Activated gamma-delta T cell (primary cell): Measurements from ENCODE around the gene CTU2.

Experiments
- DNase-seq: peaks from one replicate; lab custom pipeline; 2025; lab: John Stamatoyannopoulos, UW

The CTU2 gene

DNA sequence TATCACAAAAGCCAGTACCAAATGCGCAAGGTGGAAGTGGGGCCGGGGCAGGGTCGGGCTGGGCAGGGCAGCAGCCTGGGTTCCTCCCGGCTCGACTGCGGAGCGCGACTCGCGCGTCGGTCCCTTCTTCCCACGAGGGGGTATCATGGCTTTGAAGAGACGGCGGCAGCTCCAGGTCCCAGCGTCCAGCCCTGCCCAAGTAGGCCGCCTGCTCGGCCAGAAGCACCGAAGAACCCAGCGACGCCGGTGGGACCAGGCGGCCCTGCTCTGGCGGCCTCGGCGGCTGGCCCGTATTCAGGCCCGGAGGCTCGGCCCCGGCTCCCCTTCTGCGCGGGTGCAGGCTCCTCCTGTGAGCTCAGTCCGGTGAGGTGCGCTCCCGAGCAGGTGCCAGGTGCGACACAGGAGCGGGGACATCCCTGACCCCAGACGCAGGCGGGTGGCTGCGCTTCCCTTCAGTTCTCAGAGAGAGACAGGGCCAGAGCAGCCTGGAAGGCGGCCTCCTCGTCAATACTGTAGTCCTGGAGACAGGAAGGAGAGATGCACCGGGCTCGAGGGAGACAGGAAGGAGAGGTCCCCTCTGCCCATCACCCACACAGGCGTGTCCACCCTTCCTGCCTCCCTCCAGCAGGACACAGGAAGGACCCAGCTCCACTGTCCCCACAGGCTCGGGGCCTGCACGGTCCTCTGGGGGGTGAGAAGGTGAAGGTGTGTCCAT, 9.0 kb upstream of the CTU2 start:
- no peak for DNase-seq

DNA sequence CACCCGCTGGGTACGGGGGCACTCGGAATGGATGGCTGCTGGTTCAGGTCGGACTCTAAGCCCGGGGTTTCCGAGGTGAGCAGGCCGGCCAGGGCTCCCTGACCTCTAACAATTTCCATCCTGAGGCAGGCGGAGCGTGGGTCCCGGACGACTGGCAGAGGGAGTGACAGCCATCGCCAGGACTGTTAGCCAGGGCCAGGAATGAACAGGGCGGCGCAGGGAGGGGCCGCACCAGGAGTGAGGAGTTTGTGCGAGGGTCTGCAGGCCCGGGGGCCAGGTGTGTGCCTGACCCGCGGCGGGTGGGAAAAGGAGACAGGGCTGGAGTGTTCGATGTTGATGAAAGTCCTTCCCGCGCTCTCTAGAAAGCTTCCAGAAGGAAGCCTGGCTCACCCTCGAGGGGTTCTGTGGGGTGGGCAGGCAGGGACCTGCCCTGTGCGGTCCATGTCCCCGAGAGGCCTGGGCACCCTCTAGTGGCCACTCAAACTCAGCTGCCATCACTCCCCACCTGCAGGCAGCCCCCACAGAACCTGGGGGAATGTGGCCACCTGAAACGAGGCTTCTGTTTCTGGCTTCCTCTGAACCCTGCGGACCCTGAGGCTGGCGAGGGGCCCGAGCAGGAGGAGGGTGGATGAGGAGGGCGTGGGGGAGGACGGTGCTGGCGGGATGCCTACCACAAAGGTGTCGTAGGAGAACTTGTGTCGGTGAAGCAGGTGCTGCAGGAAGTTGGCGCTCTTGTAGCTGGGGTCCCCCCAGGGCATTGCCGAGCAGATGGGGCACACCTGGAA, 8.3 kb upstream of the CTU2 start:
- no peak for DNase-seq

DNA sequence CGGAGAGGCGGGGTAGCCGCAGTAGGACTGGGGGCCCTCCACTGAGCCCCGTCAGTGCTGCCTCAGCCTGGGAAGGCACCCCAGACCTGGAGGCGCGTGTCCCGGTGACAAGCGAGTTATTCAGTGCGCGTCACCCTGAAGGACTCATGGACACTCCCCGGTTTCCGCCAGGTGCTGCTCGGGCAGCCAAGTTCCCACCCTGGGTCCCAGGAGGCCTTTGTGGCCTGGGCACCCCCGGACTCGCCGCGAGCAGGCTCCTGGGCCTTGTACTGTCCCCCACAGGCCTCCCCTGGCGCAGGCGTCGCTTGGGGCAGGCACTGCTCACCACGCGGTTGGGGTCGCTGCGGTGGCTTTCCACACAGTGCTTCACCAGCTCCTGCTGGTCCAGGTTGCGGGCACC, 7.7 kb upstream of the CTU2 start:
- no peak for DNase-seq

GRCh38 chr16:88699180-88699579, 7.1 kb upstream of the CTU2 start:
- DNase-seq, result no peak

- DNase-seq, result no peak
Observed at GRCh38 chr16:88700322-88700635, 6.0 kb upstream of the CTU2 start.

DNA sequence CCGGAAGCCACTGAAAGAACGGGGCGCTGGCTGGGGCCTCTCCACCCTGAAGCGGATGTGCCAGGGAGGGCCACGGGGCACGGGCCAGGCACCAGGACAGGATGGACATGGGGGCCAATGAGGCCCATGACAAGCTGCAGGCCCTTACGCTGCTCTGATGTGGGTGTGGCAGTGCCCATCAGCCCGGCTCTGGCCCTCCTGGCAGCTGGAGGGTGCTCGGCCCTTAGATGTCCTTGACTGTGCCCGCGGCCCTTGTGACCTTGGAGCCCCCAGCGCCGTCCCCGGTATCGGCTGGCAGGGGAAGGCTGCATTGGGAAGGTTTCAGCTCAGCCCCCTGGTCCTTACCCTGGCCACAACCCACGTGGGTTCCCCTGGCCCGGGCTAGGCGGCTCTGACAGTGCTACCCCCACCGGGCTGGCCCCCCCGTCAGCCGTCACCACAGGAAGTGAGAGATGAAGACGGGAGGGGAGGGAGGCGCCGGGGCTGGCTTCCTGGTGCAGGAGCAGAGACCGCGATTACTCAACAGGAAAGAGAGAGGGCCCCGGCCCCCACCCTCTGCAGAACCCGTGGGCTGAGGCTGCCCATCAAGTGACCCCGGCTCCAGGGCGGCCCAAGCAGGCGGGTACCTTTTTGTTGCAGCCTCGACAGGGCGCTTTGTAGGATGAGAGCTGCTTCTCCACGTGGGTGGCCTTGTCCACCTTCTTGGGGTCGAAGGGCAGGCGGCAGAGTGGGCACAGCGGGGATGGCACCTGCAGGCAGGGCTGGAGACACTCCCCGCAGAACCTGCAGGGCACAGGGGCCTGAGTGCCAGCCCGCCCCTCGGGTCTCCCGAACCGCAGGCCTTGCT, 5.4 kb upstream of the CTU2 start:
- peak; percentile 95 for DNase-seq

DNA sequence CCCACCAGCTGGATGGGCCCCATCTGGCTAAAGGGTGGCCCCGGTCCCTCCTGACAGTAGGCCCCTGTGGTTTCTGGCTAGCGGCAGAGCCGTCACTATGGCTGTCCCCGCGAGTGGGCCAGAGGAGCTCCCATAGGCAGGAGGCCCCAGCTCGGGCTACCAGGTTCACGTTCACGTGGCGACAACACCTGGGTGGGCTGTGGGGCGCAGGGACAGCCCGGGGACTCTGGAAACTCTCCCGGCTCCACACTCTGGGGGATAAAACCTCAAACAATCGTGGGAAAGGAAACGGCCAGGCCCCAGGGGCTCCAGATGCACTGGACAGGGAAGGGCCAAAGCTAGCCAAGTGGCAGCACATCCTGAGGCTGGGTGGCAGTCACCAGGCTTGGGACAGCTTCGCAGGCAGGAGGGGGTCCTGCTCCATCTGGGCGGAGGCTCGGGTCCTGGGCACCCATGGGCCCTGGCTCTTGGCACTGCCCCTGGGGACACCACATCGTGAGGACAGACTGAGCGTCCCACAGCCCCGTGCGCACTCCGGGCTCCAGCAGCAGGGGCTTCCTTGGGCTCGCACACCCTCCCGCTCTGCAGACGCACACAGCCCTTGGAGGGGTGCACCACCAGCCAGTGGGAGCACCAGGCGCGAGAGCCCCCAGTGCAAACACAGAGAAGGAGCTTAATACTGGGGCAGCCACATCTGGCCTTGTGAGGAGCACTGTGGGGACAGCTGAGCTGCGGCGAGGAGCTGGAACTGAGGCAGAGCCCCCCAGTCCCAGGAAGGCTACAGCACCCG, 4.5 kb upstream of the CTU2 start:
- no peak for DNase-seq

GRCh38 chr16:88702371-88703210, 3.7 kb upstream of the CTU2 start:
- DNase-seq, result no peak

- peak; percentile 63 for DNase-seq
Observed at GRCh38 chr16:88703486-88704309, 2.6 kb upstream of the CTU2 start.

DNA sequence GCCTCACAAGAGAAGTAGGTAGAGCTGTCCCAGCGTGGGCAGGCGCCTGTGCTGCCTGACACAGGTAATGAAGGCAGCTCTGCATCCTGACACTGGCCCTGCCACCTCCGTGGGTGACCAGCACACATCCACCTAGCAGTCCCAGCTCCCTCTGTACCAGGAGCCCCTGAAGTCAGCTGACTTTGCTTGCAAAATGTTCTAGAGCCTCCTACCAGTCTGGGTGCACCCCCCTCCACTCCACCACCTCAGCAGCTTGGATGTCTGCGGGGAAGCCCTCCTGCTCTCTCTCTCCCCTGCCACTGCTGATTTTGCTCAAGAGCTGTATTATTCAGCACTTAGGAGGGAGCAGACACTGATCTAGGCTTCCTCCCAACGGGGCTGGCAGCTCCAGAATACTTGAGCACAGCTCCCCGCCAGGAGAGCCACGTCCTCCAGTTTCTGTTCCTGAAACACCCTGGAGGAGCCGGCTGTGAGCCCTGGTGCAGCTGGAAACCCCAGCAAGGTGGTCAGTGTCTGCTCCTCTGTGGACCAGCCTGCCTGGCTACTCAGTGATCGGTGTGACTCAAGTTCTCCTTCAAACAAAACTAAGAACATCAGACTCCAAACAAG, 1.1 kb upstream of the CTU2 start:
- no peak for DNase-seq

DNA sequence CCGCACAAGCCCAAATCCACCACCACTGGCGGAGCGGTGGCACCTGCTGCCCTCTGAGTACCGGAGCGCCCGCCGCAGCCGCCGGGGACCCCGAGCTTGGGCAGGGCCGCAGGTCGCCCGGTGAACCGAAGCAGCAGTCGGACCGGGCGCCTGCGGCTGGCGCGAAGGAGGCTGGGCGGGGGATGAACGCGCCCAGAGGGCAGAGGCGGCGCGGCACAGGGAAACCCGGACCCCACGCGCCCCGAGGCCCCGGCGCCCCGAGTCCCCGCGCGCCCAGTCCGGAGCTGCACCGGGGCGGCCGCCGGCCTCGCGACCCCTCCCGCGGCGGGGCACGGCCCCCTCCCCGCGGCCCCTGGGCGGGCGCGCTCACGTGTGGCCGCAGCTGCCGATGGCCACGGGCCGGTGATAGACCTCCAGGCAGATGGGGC, 488 bp upstream of the CTU2 start:
- no peak for DNase-seq

DNA sequence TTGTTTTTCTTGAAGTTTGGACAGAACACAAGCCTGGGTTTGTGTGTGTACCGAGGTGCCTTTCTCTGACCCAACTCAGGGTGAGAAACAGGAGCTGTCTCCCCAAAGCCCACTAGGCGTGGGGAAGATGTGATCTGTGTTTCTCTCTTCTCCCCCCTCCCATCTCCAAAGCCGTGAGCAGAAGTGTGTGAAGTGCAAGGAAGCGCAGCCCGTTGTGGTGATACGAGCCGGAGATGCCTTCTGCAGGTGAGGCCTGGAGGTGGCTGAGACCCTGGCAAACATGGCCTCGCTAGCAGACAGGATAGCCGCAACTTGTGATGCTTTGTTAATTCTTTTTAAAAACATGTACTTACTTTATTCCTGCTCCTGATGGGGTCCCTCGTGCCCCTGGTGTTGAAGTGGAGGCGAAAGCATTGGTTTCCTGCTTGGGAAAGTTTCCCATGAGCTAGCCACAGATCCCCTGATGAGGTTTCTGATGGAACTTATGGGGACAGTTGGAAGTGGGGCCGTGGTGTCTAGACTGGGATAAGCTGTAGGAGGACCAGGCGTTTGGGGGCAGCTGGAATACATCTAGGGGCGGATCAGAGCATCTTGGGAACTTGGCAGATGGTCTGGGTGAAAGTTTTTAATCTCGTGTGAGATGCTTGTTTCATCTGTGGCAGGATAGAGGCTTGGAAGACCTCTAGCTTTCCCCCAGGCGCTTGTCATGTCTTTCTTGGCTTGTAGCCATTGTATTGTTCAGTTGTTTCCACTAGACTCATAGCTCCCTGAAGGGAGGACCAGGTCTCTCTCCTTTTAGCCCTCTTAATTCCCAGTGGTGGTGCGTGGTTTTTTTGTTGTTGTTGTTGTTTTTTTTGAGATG, 893 bp downstream of the CTU2 start:
- DNase-seq, result no peak

GRCh38 chr16:88710556-88710955, 4.3 kb downstream of the CTU2 start:
- DNase-seq, result no peak

GRCh38 chr16:88711750-88712340, 5.5 kb downstream of the CTU2 start:
- DNase-seq, result no peak

- no peak for DNase-seq
Observed at GRCh38 chr16:88712362-88712979, 6.2 kb downstream of the CTU2 start.

GRCh38 chr16:88713054-88713453, 6.8 kb downstream of the CTU2 start:
- no peak for DNase-seq

DNA sequence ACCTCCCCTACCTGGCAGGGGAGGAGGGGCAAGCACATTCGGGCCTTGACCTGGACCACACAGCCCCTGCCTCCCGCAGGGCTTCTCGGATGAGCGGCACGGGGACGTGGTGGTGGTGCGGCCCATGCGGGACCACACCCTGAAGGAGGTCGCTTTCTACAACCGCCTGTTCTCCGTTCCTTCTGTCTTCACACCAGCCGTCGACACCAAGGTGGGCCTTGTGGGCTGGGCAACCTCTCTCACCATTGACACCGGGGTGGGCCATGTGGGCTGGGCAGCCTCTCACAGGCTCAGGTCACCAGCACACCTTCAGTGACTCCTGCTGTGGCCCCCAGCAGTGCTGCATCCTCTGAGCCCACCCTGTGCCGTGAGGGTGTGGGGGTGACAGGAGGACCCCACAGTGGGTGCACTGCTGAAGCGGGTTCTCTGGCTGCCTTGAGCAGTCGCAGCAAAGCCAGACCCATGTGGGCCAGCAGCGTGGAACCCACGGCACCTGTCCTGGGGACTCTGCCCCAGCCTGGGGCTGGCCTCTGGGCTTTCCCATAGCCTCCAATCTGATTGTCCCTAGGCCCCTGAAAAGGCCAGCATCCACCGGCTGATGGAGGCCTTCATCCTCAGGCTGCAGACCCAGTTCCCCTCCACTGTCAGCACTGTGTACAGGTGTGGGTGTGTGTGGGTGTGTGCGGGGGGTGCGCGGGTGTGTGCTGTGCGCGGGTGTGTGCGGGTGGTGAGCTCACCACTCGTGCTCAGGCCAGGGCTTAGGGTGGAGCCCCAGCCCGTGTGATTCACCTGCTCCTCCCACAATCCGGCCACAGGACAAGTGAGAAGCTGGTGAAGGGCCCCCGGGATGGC, 7.5 kb downstream of the CTU2 start:
- no peak for DNase-seq
